ENCODE results near the gene UQCRC1.

DNA sequence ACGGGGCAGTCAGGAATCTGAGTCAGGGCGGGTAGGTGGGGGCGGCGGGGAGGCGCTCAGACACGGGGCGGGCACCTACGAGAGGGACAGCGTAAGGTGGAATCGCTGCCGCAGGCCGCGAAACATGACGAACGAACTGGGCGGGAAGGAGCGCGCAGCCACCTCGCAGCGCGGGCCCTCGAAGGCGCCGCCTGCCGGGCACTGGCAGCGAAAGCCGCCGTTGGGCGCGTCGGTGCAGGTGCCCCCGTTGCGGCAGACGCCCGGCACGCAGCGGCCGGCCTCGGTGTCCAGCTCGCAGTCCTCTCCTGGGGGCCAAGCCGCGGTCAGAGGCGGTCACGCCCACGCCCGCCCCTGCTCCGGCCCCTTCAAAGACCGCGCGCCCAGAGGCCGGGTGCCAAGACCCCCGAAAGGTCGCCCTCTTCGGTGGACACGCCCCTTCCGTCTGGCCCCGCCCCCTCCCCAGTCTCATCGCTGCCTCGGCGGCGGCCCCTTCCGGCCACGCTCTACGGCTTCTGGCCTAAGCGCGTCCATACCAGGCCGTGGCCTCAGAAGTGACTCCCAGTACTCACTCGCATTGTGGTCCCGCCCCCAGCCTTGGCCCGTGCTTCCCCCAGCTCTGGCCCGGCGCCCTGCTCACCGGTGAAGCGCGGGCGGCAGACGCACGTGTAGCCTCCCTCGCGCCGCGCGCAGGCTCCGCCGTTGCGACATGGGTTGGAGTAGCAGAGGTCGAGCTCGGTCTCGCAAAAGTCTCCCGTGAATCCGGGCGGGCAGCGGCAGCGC lies 46.8 kb upstream of the UQCRC1 start:
- TF ChIP-seq, protein P1, sequence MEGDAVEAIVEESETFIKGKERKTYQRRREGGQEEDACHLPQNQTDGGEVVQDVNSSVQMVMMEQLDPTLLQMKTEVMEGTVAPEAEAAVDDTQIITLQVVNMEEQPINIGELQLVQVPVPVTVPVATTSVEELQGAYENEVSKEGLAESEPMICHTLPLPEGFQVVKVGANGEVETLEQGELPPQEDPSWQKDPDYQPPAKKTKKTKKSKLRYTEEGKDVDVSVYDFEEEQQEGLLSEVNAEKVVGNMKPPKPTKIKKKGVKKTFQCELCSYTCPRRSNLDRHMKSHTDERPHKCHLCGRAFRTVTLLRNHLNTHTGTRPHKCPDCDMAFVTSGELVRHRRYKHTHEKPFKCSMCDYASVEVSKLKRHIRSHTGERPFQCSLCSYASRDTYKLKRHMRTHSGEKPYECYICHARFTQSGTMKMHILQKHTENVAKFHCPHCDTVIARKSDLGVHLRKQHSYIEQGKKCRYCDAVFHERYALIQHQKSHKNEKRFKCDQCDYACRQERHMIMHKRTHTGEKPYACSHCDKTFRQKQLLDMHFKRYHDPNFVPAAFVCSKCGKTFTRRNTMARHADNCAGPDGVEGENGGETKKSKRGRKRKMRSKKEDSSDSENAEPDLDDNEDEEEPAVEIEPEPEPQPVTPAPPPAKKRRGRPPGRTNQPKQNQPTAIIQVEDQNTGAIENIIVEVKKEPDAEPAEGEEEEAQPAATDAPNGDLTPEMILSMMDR (IDR thresholded peaks at IDR 0.05) = peak; percentile 12 to 85 (median 68)
- TF ChIP-seq POLR2A (IDR thresholded peaks at IDR 0.05) = peak in 1 of 2 donors; percentile 48

All from thyroid gland (tissue), 4 donors.